T1000 (cell line): Measurements from ENCODE around the gene TIMM17B.

Experiments used
- DNase-seq: peaks from one replicate; lab custom pipeline; 2025; ENCODE audit warnings: mixed read lengths; lab: John Stamatoyannopoulos, UW

The TIMM17B gene

GRCh38 chrX:48897625-48898306 lies at the start of gene TIMM17B, which contains the start of gene PQBP1:
Gene TIMM17B (minus strand): TSS chrX:48897768. CDS start chrX:48897749, 19 bp downstream.
Gene PQBP1 (plus strand): TSS chrX:48897930. CDS start chrX:48898510, 580 bp downstream.
- peak; percentile 91 for DNase-seq

GRCh38 chrX:48945517-48946348 lies 48.2 kb upstream of the TIMM17B start:
- DNase-seq, result peak; percentile 6

- DNase-seq, result no peak
These were observed 45.3 kb upstream of the TIMM17B start for GRCh38 chrX:48942895-48943294.

- DNase-seq, result no peak
These were observed 42.9 kb upstream of the TIMM17B start for GRCh38 chrX:48940404-48940955.

GRCh38 chrX:48939524-48940228 lies 42.1 kb upstream of the TIMM17B start:
- no peak for DNase-seq

GRCh38 chrX:48938721-48939425 lies 41.3 kb upstream of the TIMM17B start:
- no peak for DNase-seq

GRCh38 chrX:48937054-48937907 lies 39.7 kb upstream of the TIMM17B start:
- no peak for DNase-seq

GRCh38 chrX:48936429-48937053 lies 39.0 kb upstream of the TIMM17B start:
- no peak for DNase-seq

- no peak for DNase-seq
These were observed 37.7 kb upstream of the TIMM17B start for GRCh38 chrX:48935301-48935670.

GRCh38 chrX:48934581-48935300 lies 37.2 kb upstream of the TIMM17B start:
- no peak for DNase-seq

GRCh38 chrX:48933757-48934156 lies 36.2 kb upstream of the TIMM17B start:
- DNase-seq, result no peak

- no peak for DNase-seq
These were observed 30.3 kb upstream of the TIMM17B start for GRCh38 chrX:48927736-48928382.

GRCh38 chrX:48927123-48927522 lies 29.6 kb upstream of the TIMM17B start:
- DNase-seq, result no peak

- DNase-seq, result no peak
These were observed 26.7 kb upstream of the TIMM17B start for GRCh38 chrX:48924270-48924669.

GRCh38 chrX:48923771-48924170 lies 26.2 kb upstream of the TIMM17B start:
- no peak for DNase-seq

- DNase-seq, result no peak
These were observed 23.1 kb upstream of the TIMM17B start for GRCh38 chrX:48920718-48921104.

- no peak for DNase-seq
These were observed 22.6 kb upstream of the TIMM17B start for GRCh38 chrX:48919947-48920717.

- no peak for DNase-seq
These were observed 21.8 kb upstream of the TIMM17B start for GRCh38 chrX:48919360-48919841.
